WI38 (cell line): ENCODE data around the gene OXSR1.
A peak's percentile ranks its signal among the peaks of the same experiment; 100 is the strongest.

Experiments used
- H3K4me3 ChIP-seq: 2 replicates; pipeline ENCODE4 v1.5.1; 2011; ENCODE audit warnings: low read depth, mild to moderate bottlenecking, control low read depth, low read length
- TF ChIP-seq, protein P1 (sequence below): IDR thresholded peaks from 2 replicates; pipeline ENCODE4 v1.5.1; 2012; ENCODE audit warnings: low read depth, mild to moderate bottlenecking, control low read depth, low read length

OXSR1 gene

DNA sequence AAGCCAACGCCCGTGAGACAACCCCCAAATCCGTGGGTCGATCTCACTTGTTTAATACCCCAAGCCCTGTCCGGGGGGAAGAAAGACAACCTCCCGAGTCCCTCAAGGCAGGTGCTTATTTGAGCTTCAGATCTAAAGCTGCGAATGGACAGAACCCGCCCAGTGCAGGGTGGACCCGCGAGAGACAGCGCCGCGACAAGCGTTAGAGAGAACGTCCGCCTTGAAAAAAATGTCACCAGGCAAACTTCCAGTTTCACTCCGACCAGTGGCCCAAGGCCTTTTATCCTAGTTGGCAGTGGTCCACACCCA is 740 bp upstream of the OXSR1 start:
- H3K4me3 ChIP-seq = peak overlapping the region; percentile 73
- TF ChIP-seq, protein P1, sequence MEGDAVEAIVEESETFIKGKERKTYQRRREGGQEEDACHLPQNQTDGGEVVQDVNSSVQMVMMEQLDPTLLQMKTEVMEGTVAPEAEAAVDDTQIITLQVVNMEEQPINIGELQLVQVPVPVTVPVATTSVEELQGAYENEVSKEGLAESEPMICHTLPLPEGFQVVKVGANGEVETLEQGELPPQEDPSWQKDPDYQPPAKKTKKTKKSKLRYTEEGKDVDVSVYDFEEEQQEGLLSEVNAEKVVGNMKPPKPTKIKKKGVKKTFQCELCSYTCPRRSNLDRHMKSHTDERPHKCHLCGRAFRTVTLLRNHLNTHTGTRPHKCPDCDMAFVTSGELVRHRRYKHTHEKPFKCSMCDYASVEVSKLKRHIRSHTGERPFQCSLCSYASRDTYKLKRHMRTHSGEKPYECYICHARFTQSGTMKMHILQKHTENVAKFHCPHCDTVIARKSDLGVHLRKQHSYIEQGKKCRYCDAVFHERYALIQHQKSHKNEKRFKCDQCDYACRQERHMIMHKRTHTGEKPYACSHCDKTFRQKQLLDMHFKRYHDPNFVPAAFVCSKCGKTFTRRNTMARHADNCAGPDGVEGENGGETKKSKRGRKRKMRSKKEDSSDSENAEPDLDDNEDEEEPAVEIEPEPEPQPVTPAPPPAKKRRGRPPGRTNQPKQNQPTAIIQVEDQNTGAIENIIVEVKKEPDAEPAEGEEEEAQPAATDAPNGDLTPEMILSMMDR = no peak

DNA sequence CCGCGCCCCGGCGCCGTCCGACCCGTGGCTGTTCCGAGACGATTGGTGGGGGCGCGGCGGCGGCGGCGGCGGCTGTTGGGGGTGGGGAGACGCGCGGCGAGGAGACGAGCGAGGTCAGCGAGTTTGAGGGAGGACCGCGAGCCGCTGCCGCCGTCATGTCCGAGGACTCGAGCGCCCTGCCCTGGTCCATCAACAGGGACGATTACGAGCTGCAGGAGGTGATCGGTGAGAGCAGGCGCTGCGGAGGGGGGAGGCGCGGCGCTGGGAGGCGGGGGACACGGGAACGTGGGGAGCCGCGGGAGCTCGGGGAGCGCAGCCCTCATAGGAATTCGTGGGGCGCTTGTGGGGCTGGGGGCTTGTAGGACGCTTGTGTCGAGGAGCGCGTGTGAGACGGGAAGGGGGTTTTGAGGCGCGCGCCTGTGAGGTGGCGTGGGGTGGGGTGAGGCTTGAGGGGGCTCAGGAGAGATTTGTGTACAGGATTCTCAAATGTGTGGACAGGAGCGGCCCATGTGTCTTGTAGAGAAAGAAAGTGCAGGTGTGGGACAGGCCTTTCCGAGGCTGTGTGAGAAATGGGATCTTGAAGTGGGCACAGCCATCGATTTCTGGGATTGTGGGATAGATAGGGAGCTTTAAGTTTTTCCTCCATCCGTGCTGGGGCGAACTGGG is 518 bp downstream of the OXSR1 start:
- TF ChIP-seq, protein P1 = no peak
- peak overlapping the region; percentile 73 for H3K4me3 ChIP-seq

DNA sequence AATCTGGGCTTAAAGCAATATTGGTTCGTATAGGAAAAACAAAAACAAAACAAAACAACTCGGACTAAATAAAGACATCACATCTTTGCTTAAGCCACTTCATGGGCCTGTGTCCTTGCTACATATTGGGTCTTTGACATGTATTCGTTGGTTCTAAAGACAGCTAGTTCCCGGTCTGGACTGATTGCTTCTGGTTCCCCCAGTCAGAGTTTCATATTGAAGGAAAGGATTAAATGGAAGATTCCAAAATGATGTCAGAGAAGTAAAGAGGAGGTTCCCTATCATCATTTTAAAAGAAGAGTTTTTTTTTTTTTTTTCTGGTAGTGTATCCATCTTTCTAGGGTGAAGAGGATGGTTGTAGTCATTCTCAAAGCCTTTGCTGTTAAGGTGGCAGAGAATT is 2.3 kb downstream of the OXSR1 start:
- TF ChIP-seq, protein P1 = no peak
- peak overlapping the region; percentile 73 for H3K4me3 ChIP-seq

DNA sequence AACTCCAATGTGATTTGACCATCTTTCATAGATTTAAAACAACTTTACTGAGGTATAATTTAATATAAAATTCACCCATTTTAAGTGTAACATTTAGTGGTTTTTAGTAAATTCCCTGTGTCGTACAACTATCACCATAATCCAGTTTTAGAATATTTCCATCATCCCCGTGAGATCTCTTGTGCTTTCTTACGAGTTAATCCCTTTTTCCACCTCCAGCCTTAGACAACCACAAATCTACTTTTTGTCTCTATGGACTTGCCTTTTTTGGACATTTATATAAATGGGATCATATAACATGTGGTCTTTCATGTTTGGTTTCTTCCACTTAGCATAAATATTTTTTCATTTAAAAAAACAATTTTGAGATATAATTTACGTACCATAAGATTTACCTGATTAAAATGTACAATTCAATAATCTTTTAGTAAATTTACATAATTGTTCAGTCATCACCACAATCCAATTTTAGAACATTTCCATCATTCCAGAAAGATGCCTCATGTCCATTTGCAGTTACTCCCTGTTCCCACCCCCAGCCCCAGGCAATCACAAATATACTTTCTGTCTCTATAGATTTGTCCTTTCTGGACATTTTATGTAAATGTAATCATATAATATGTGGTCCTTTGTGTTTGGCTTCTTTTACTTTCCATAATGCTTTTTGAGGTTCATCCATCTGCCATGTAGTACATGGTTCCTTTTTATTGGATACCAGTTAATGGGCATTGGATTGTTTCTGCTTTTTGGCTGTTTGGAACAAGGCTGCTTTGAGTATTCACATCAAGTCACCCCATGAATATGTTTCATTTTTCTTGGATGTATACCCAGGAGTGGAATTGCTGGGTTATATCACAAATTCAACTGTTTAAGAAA is 3.1 kb downstream of the OXSR1 start:
- TF ChIP-seq, protein P1 = no peak

DNA sequence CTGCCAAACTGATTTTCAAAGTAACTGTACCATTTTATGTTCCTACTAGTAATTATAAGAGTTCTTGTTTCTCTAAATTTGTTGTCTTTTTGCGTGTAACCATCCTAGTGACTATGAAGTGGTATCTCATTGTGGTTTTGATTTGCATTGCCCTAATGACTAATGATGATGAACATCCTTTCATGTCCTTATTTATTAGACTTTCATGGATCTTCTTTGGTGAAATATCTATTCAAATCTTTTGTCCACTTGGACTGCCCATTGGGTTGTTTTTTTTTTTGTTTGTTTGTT is 3.6 kb downstream of the OXSR1 start:
- TF ChIP-seq, protein P1 = no peak
- H3K4me3 ChIP-seq = peak overlapping the region; percentile 43

More for the DNA sequence above, 3.1 kb downstream of the OXSR1 start:
- peak overlapping the region; percentile 43 for H3K4me3 ChIP-seq

DNA sequence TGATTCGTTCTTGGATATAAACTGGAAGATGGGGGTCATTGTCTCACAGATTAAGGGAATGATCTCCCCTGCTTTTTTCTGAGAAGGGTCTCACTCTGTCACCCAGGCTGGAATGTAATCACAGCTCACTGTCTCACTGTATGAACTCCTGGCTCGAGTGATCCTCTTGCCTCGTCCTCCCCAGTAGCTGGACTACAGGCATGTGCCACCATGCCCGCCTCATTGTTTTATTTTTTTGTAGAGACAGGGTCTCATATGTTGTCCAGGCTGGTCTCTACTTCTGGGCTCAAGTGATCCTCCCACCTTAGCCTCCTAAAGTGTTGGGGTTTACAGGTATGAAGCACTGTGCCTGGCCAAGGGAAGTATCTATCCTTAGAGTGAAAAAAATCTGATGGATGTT is 5.4 kb downstream of the OXSR1 start:
- TF ChIP-seq, protein P1 = no peak

DNA sequence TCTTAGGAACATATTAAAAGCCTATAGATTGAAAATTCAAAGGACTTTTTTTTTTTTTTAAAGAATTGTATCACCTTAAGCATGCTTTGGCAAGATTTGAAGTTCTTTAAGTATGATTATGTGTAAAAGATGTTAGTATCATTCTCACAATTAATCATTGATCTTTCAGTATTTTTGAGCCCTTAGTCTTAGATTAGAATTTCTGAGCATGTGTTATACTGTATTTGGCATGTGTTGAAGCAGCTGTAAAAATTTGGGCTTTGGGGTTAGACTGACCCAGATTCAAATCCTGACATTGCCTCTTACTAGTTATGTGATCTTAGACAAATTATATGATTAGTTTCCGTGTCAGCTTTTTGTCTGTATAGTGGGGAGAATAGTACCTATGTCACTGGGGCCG is 6.3 kb downstream of the OXSR1 start:
- TF ChIP-seq, protein P1 = no peak
- no peak overlapping the region for H3K4me3 ChIP-seq

More for the DNA sequence above, 5.4 kb downstream of the OXSR1 start:
- no peak overlapping the region for H3K4me3 ChIP-seq
